GM12872 (cell line): ENCODE data around the gene PCAT6.

ENCODE experiments used
- CTCF ChIP-seq: IDR thresholded peaks from 3 replicates; pipeline ENCODE4 v1.5.1; 2011; ENCODE audit warnings: low read depth, mild to moderate bottlenecking, low read length, moderate library complexity; ENCODE audit not compliant: insufficient read depth

The PCAT6 gene

DNA sequence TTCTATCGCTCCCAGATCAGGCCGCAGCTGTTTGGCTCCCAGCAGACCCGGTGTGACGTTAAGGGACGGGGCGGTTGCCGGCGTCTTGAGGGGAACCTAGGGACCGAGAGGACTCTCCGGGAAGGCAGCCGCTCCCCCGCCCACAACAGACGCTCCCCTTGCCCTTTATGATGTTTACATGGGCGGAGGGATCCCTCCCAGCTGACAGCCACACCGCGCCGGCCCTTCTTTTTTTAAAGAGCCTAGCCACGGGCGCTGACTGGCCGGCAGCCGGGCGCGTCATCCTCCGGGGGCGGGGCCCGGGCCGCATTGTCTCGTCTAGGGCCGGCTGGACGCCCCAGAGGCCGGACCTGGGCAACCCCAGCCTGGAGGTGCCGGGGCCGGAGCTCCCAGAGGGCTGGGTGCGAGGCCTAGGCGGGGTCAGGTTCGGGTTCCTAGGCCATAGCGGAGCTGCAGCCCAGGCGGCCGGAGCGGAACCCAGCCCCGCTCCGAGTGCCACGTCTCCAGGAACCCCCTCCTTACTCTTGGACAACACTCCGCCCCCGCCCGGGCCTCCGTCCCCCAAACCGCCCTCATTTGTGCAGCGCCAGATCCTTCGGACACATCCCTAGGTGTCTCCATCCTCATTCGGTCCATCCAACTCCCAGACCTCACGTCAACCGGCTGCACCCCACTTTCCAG lies at the start of gene PCAT6:
TSS of gene PCAT6 (plus strand) at position 340 of the 681 bp plus-strand sequence.
- no peak for TF ChIP-seq CTCF

DNA sequence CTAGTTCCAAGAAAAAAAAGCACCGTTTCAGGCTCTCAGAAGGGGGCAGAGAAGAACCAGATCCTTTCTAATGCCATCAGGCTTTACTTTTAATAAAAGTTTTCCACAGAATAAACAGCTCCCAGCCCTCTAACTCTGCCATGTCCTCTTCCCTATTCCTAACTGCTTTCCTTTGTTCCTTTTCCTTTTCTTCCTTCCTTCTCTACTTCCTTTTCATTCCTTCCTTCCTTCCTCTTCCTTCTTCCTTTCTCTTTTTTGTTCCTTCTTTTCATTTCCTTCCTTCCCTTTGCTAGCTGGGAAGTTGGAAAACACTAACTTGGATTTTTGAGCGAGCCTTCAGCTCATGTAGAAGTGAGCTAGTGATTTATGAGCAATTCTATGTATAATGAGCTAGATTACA lies 48.7 kb upstream of the PCAT6 start:
- TF ChIP-seq CTCF = no peak

DNA sequence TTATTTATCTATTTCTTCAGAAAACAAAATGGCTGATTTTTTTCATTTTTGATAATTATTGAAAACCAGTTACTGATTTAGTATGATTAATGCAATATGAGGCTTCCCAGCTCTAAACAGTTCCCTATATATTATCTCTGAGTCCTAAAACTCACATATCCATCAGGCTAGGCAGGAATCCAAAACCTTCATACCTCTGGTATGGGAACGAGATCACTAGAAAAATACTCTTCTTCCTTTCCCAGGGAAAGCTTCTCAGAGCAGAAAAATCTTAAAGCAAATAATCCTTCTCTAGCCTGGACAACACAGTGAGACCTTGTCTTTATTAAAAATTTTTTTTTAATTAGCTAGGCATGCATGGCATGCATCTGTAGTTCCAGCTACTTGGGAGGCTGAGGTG lies 45.0 kb upstream of the PCAT6 start:
- no peak for TF ChIP-seq CTCF

GRCh38 chr1:202770135-202770534 lies 40.6 kb upstream of the PCAT6 start:
- TF ChIP-seq CTCF = no peak

GRCh38 chr1:202781180-202781579 lies 29.6 kb upstream of the PCAT6 start:
- no peak for TF ChIP-seq CTCF

- no peak for TF ChIP-seq CTCF
These were observed 23.9 kb upstream of the PCAT6 start for GRCh38 chr1:202786804-202787203.

DNA sequence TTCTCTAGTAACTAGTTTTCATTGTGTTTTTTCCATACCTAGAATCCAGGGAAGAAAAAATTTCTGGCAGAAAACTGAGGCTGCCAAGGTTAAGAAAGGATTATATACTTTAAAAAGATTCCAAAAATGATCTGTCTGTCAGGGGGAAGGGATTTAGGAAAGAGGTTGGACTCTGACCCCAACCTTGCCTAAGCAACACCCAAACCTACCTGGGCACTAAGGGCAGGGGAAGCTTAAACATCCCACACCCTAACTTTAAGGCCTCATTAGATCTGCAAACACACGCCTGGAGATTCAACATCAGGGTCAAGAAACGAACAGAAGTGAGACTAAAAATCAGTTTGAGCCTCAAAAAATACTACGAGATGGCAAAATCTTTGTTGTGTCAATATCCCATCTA lies 22.0 kb upstream of the PCAT6 start:
- TF ChIP-seq CTCF = no peak
